ENCODE data around the gene XPO5. TPM values are rescaled to one million over a fixed set of nuclear protein-coding genes. Genes with fewer than 3 reads are reported as not detected.

XPO5 gene
- total and polyA plus RNA-seq, 2 experiments from 2014 or later = 28.5 to 95.2 TPM

DNA sequence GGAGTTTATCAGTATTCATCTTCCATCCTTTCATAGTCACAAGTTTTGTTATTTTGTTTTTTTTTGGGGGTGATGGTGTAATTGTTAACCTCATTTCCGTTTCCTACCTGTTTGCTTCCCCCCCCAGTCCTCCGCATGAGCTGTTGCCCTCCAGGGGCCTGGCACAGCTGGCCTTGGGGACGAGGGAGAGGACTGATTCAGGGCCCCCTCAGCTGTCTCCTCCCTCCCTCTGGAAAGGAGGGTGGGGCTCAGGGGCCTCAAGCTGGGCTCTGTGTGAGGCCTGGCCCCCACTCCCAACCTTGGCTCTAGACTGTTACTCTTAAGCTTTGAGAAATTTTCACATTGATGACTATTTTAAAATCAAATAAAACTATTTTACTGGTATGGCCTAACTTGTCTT lies 69.7 kb downstream of the XPO5 start (continued):
- TF ChIP-seq, protein P1, sequence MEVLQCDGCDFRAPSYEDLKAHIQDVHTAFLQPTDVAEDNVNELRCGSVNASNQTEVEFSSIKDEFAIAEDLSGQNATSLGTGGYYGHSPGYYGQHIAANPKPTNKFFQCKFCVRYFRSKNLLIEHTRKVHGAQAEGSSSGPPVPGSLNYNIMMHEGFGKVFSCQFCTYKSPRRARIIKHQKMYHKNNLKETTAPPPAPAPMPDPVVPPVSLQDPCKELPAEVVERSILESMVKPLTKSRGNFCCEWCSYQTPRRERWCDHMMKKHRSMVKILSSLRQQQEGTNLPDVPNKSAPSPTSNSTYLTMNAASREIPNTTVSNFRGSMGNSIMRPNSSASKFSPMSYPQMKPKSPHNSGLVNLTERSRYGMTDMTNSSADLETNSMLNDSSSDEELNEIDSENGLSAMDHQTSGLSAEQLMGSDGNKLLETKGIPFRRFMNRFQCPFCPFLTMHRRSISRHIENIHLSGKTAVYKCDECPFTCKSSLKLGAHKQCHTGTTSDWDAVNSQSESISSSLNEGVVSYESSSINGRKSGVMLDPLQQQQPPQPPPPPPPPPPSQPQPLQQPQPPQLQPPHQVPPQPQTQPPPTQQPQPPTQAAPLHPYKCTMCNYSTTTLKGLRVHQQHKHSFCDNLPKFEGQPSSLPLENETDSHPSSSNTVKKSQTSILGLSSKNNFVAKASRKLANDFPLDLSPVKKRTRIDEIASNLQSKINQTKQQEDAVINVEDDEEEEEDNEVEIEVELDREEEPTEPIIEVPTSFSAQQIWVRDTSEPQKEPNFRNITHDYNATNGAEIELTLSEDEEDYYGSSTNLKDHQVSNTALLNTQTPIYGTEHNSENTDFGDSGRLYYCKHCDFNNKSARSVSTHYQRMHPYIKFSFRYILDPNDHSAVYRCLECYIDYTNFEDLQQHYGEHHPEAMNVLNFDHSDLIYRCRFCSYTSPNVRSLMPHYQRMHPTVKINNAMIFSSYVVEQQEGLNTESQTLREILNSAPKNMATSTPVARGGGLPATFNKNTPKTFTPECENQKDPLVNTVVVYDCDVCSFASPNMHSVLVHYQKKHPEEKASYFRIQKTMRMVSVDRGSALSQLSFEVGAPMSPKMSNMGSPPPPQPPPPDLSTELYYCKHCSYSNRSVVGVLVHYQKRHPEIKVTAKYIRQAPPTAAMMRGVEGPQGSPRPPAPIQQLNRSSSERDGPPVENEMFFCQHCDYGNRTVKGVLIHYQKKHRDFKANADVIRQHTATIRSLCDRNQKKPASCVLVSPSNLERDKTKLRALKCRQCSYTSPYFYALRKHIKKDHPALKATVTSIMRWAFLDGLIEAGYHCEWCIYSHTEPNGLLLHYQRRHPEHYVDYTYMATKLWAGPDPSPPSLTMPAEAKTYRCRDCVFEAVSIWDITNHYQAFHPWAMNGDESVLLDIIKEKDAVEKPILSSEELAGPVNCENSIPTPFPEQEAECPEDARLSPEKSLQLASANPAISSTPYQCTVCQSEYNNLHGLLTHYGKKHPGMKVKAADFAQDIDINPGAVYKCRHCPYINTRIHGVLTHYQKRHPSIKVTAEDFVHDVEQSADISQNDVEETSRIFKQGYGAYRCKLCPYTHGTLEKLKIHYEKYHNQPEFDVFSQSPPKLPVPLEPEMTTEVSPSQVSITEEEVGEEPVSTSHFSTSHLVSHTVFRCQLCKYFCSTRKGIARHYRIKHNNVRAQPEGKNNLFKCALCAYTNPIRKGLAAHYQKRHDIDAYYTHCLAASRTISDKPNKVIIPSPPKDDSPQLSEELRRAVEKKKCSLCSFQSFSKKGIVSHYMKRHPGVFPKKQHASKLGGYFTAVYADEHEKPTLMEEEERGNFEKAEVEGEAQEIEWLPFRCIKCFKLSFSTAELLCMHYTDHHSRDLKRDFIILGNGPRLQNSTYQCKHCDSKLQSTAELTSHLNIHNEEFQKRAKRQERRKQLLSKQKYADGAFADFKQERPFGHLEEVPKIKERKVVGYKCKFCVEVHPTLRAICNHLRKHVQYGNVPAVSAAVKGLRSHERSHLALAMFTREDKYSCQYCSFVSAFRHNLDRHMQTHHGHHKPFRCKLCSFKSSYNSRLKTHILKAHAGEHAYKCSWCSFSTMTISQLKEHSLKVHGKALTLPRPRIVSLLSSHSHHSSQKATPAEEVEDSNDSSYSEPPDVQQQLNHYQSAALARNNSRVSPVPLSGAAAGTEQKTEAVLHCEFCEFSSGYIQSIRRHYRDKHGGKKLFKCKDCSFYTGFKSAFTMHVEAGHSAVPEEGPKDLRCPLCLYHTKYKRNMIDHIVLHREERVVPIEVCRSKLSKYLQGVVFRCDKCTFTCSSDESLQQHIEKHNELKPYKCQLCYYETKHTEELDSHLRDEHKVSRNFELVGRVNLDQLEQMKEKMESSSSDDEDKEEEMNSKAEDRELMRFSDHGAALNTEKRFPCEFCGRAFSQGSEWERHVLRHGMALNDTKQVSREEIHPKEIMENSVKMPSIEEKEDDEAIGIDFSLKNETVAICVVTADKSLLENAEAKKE (CRISPR knock-in tag; IDR thresholded peaks at IDR 0.05) = no peak

DNA sequence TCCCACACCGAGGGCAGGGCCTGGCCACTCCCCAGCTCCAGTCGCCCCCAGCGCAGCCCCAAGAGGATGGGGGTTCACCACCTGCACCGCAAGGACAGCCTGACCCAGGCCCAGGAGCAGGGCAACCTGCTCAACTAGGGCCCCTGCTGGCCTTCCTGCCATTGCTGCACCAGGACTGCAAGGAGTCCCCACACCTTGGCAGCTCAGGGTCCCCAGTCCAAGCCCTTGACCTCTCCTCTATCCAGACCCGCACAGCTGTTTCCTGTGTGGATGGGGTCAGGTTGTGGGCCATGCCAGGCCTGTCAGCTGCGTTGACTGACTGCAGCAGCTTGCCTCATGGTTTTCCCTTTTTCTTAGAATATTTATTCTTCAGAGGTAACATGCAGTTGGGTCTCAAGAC lies 70.1 kb downstream of the XPO5 start:
- Histone ChIP-seq H3K4me1 (ENCODE audit: insufficient read depth) (0 out of 2 replicates have a peak, but pooled peaks cover under 1% of the 10 kb centered on the region), H3F3A (replicated peaks; ENCODE audit: low read depth) (peaks cover 7% of the 10 kb centered on the region), H3K27ac (ENCODE audit: low read depth) (no peak overlapping the region), H3K27me3 (ENCODE audit: insufficient read depth) (peaks cover 26% of the 10 kb centered on the region), H3K4me2 (no peak overlapping the region), H4K20me1 (replicated peaks; ENCODE audit: insufficient read depth) (no peaks in the 10 kb centered on the region; the same call in 1 of the 2 replicates), H3K9me2 (ENCODE audit: insufficient read depth) (no peaks in the 10 kb centered on the region), H3K79me2 (replicated peaks; ENCODE audit: insufficient read depth) (no peaks in the 10 kb centered on the region), H3K4me3 (no peak overlapping the region), H2AFZ (no peak overlapping the region), H3K36me3 (ENCODE audit: insufficient read depth) (no peaks in the 10 kb centered on the region)
- TF ChIP-seq EZH2 (IDR thresholded peaks at IDR 0.05; ENCODE audit: low read depth, unreplicated experiment) (no peak), ZNF331 (CRISPR knock-in tag; IDR thresholded peaks at IDR 0.05; ENCODE audit: low read depth) (no peak), JUNB (IDR thresholded peaks at IDR 0.05; ENCODE audit: unreplicated experiment) (no peak)
- TF ChIP-seq, protein P2, sequence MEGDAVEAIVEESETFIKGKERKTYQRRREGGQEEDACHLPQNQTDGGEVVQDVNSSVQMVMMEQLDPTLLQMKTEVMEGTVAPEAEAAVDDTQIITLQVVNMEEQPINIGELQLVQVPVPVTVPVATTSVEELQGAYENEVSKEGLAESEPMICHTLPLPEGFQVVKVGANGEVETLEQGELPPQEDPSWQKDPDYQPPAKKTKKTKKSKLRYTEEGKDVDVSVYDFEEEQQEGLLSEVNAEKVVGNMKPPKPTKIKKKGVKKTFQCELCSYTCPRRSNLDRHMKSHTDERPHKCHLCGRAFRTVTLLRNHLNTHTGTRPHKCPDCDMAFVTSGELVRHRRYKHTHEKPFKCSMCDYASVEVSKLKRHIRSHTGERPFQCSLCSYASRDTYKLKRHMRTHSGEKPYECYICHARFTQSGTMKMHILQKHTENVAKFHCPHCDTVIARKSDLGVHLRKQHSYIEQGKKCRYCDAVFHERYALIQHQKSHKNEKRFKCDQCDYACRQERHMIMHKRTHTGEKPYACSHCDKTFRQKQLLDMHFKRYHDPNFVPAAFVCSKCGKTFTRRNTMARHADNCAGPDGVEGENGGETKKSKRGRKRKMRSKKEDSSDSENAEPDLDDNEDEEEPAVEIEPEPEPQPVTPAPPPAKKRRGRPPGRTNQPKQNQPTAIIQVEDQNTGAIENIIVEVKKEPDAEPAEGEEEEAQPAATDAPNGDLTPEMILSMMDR (conservative IDR thresholded peaks at IDR 0.05; ENCODE audit: low read depth in 2 of 2) = peak; percentile 10 to 54; a peak in 2 of 4 replicates
- Mint-ChIP-seq H3K27ac (no peak overlapping the region), H3K4me1 (peaks cover 13% of the 10 kb centered on the region), H3K27me3 (ENCODE audit: insufficient read depth, low read depth, poor library complexity) (peaks cover 37% of the 10 kb centered on the region), H3K9me3 (peaks cover 3% of the 10 kb centered on the region; the same call in 2 of the 3 replicates), H3K36me3 (ENCODE audit: low read depth) (peaks cover 36% of the 10 kb centered on the region), H3K4me3 (no peak overlapping the region)
- no peak for ATAC-seq
- DNase-seq (ENCODE audit: low spot score) = peak; percentile 45
